HG02885 (cell line): ENCODE results near the gene CLEC16A.
"Not testable (repeated sequence)": the region's sequence is repeated elsewhere in the genome, so short reads cannot be mapped to it uniquely, and the experiment has no call there.

Source experiments
- ATAC-seq: cut with Tn5 transposase; IDR thresholded peaks from one replicate; pipeline ENCODE4 v1.9.1; 2021; ENCODE audit warnings: mild to moderate bottlenecking; ENCODE audit not compliant: unreplicated experiment, poor library complexity

Gene CLEC16A

DNA sequence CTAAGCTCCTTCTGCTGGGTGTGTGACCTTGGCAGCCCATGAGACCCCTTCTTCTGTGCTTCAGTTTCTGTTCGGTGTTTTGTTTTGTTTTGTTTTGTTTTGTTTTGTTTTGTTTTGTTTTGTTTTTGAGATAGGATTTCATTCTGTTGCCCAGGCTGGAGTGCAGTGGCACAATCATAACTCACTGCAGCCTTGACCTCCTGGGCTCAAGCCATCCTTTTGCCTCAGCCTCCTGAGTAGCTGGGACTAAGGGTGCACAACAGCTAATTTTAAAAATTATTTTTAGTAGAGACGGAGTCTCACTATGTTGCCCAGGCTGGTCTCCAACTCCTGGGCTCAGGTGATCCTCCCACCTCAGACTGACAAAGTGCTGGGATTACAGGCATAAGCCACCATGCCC, 276.1 kb downstream of the CLEC16A start:
- ATAC-seq = not testable (repeated sequence)

DNA sequence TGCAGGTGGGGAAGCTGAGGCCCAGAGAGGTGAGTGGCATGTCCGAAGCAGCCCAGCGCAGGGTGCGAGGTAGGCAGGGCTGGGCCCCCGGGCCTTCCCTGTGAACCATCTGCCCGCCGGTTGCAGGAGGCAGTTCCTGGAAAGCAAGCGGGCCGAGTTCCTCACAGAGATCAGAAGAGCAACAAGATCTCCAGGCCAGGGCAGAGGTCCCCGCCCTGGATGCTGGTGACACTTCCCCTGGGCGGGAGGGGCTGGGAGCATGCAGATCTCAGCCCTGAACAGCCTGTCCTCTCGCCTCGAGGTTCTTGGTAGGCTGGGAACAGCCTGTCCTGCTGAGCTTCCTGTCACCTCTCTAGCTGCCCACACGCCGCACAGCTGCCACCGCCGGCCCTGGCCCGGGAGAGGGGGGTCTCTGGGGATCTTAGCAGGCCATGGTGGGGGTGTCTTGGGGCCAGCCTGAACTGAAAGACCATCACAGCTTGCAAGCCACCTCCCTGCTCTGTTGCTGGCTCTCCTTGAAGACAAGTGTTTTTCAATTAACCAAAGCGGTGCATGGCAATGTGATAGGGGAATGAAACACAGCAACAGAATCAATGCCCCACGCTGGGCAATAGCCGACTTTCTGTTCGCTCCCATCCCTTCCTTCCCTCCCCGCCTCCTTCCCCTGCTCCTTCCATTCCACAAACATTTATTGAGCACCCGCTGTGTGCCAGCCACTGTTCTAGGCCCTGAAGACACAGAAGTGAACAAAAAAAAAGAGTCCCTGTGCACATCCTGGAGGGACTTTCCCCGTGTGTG, 279.9 kb downstream of the CLEC16A start:
- peak; percentile 40 for ATAC-seq

DNA sequence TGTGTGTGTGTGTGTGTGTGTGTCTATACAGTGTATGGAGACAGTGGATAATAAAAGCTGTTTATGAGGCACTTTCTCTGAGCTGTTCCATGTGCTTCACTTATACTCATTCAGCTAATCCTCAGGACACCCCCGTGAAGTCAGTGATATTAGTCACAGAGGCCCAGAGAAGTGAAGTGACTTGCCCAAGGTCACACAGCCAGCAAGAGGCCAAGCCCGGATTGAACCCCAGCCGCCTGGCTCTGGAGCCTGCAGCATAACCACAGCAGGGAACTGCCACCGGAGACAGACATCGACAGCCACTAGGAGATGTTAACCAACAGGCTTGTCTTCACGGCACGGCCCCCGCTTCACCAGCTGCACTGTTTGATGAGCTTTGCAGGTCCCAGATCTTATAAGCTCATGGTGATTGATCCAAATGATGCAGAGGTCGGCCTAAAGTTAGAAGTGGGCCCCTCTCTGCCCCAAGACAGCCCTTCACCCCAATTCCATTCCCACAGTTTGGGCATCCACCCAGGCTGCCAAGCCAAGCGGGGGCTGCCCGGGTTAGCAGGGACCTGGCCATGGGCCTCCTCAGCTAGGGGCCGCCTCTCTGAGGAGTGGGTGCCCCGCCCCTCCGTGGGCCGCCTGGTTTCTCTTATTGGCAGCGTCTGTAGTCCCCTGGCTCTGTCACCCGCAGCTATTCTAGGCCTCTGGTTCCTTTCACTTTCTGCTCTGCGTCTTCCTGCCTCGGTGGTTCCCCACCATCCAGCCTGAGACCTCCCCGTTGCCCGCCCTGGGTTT, 280.7 kb downstream of the CLEC16A start:
- peak; percentile 91 for ATAC-seq

DNA sequence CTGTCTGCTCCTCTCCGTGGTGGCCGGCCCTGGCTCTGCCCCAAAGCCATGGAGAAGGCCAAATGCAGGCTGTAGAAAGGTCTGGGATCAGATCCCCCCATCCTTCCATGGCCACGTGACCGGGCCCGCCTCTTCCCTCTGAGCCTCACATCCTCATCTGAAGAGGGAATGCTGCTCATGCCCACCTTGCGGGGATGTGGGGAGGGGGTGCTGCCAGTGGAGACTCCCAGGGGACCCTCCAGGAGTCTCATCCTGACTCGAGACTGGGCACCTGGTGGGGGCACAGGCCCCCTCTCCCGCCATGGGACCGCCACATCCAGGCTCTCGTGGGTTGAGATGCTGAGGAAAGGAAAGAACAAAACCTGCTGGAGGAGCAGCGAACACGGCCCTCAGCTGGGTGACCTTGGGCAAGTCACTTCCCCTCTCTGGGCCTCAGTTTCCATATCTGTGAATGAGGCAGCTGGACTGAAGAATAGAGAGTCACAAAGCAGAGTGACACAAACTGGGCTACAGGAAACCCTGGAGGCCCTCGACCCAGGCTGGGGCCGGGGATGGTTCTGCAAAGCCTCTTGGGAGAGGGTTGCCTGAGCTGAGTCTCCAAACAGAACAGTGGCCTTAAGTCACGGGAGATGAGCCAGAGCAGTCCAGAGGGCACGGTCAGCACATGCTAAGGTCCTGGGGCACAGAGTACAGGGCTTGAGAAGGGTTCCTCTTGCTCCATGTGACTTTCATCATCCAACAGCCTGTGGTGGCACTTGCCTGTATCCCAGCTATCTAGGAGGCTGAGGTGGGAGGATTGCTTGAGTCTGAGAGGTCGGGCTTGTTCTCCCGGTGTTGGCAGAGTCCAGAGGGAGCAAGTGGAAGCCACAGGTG, 281.5 kb downstream of the CLEC16A start:
- no peak for ATAC-seq

DNA sequence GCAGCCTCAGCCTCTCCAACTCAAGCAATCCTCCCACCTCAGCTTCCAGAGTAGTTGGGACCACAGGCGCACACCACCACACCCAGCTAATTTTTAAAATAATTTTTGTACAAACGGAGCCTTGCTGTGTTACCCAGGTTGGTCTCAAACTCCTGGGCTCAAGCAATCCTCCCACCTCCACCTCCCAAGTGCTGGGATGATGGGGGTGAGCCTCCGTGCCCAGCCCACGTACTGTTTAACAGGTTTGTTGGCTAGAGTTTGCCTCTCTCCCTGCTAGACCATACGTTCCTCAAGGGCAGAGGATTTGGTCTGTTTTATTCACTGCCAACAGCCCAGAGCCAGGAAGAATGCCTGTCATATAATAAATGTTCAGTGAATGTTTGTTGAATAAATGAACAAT, 285.1 kb downstream of the CLEC16A start:
- no peak for ATAC-seq

DNA sequence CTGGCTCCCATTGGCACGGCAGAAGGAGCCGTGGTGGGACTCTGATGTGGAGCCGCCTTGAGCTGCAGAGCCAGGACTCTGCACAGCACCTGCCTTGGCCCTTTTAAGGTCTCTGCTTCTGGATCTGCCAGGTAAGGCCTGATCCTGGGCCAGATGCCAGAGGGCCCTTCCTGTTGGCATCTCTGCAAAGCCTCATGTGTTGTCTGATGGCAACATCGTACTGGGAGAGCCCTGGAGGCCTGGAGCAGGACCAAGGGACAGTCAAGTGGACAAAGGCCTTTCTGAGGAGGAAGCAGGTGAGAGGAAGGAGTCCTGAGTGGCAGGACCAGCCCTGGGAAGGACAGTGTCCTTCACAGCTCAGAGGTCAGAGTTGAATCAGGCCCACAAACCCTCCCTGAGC, 285.5 kb downstream of the CLEC16A start:
- ATAC-seq = no peak

DNA sequence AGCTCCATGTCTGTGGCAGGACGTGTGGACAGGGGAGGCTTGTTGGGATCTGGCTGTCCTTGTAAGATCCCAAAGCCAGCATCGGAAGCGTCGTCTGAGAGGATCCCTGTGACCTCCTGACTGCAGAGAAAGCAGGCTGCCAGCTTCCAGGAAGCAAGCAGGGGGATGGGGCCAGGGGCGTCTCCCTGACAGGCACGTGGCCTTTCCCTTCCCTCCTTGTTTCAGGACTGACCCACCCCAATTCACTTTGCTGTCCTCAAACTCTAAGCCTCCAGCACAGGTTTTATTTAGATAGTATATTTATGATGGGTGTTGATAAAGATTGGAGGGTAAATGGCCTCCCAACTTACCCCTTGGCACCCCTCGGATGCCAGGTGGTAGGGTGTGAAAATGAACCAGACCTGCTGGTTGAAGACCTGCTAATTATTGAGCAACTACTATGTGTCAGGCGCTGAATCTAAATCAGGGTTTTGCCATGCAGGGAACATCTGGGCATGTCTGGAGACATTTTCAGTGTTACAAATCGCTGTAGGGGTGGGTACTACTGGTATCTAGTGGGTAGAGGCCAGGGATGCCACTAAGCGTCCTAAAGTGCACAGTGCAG, 287.1 kb downstream of the CLEC16A start:
- no peak for ATAC-seq
